Lower leg skin (tissue), 4 donors: Measurements from ENCODE around the gene MECR. TPM values are rescaled to one million over a fixed set of nuclear protein-coding genes. Genes with fewer than 3 reads are reported as not detected.
"Not testable (repeated sequence)": the region's sequence is repeated elsewhere in the genome, so short reads cannot be mapped to it uniquely, and the experiment has no call there.

ENCODE experiments used
- DNase-seq, 2 donors: peaks; one replicate each; pipeline ENCODE4 v3.0.0-alpha.2; 2019; ENCODE audit warnings: low spot score in 2 of 2
- H3K4me3 ChIP-seq: fragments of 200-600 bp; sonication (generic); 2 replicates; pipeline ENCODE4 v1.5.1; 2017; ENCODE audit warnings: mild to moderate bottlenecking, low read depth; ENCODE audit not compliant: poor library complexity, severe bottlenecking
- CTCF ChIP-seq, 3 donors: fragments of 450-650 bp; IDR thresholded peaks; one replicate each; pipeline ENCODE4 v1.5.1; 2016; ENCODE audit warnings: antibody characterized with exemption in 3 of 3, mild to moderate bottlenecking in 3 of 3, moderate library complexity in 2 of 3
- POLR2A ChIP-seq, 2 donors: fragments of 450-650 bp; IDR thresholded peaks; one replicate each; pipeline ENCODE4 v1.6.1; 2016 to 2017; ENCODE audit warnings: antibody characterized with exemption in 2 of 2, mild to moderate bottlenecking in 1 of 2, moderate library complexity in 1 of 2
- WGBS, 2 donors: methylation state at CpG; one replicate each; pipeline ENCODE4 v1.1.5; 2018; 5-methylcytosine and 5-hydroxymethylcytosine counted together
- intact Hi-C: fragments of 100-400 bp; cut with DNase I; formaldehyde crosslinking; loops from one replicate; pipeline ENCODE4 v1.15.0; 2023; ENCODE audit warnings: low total_unique reads
- total RNA-seq, 4 donors: library from RNA; depleted of rRNA; stranded (reverse); fragments of >200 nt; gene quantifications; one replicate each; pipeline ENCODE4 v1.1.0, GENCODE V29; 2016

MECR gene
- total RNA-seq, 4 donors from 2014 or later, result 23.2 to 28.3 (median 25.3) TPM

GRCh38 chr1:29235955-29236711, 5.4 kb upstream of the MECR start, which contains the start of gene PTPRU:
PTPRU (plus strand) TSS chr1:29236522; CDS start chr1:29236645, 123 bp downstream.
- H3K4me3 ChIP-seq, result peak within 1 kb of the TSS; percentile 47
- peak; percentile 41 to 96 for DNase-seq
- WGBS, 2 donors, result 11 to 12% methylated on average over 21 to 23 of the region's 82 CpGs

DNA sequence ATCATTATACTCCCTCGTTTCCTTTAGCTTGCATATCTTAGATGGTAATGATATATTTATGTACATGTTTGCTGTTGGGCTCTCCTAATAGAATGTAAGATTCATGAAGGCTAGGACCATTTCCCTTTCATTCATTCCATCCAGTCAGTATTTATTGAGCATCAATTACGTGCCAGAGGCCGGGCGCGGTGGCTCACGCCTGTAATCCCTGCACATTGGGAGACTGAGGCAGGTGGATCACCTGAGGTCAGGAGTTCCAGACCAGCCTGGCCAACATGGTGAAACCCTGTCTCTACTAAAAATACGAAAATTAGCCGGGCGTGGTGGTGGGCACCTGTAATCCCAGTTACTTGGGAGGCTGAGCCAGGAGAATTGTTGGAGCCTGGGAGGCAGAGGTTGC, 4.1 kb upstream of the MECR start:
- intact Hi-C loops, result loop anchor here (5.0 kb wide), 2 partner anchors 1477 to 1617 kb away; no protein-coding TSS in a partner anchor
- WGBS, 2 donors, result 86 to 91% methylated on average over 9 of the region's 9 CpGs

More at GRCh38 chr1:29235955-29236711, 5.4 kb upstream of the MECR start, which contains the start of gene PTPRU:
- intact Hi-C loops, result loop anchor here (5.0 kb wide), 2 partner anchors 1476 to 1616 kb away; no protein-coding TSS in a partner anchor
- TF ChIP-seq CTCF (IDR thresholded peaks at IDR 0.05), result no peak
- TF ChIP-seq POLR2A (IDR thresholded peaks at IDR 0.05), result no peak

GRCh38 chr1:29234471-29234870, 3.7 kb upstream of the MECR start:
- WGBS, 2 donors, result 81 to 85% methylated on average over 1 of the region's 1 CpG
- intact Hi-C loops, result no loop called here
- TF ChIP-seq CTCF (IDR thresholded peaks at IDR 0.05) (no peak), POLR2A (IDR thresholded peaks at IDR 0.05) (no peak)
- DNase-seq, result no peak
- H3K4me3 ChIP-seq, result no peak overlapping the region

More for the DNA sequence above, 4.1 kb upstream of the MECR start:
- not testable (repeated sequence) for H3K4me3 ChIP-seq, DNase-seq

- H3K4me3 ChIP-seq, result no peak overlapping the region
- no peak for TF ChIP-seq POLR2A (IDR thresholded peaks at IDR 0.05)
- TF ChIP-seq CTCF (IDR thresholded peaks at IDR 0.05), result no peak
- WGBS, 2 donors, result 90 to 91% methylated on average over 4 of the region's 4 CpGs
- intact Hi-C loops, result no loop called here
- no peak for DNase-seq
These were observed 3.0 kb upstream of the MECR start for GRCh38 chr1:29233693-29234092.

GRCh38 chr1:29232387-29232786, 1.7 kb upstream of the MECR start:
- no peak for DNase-seq
- TF ChIP-seq CTCF (IDR thresholded peaks at IDR 0.05) (no peak), POLR2A (IDR thresholded peaks at IDR 0.05) (no peak)
- 79 to 81% methylated on average over 3 of the region's 3 CpGs for WGBS, 2 donors
- intact Hi-C loops, result no loop called here
- no peak overlapping the region for H3K4me3 ChIP-seq

- peak overlapping the region; percentile 88 for H3K4me3 ChIP-seq
- no peak for DNase-seq
- TF ChIP-seq CTCF (IDR thresholded peaks at IDR 0.05), result no peak
- TF ChIP-seq POLR2A (IDR thresholded peaks at IDR 0.05), result no peak
- WGBS, 2 donors, result 10 to 14% methylated on average over 4 of the region's 4 CpGs
- intact Hi-C loops, result no loop called here
These were observed 556 bp downstream of the MECR start for GRCh38 chr1:29230204-29230552.
